Measurements from ENCODE around the gene EYA2. TPM values are rescaled to one million over a fixed set of nuclear protein-coding genes. Genes with fewer than 3 reads are reported as not detected.
A peak's percentile ranks its signal among the peaks of the same experiment; 100 is the strongest.

The EYA2 gene
- total RNA-seq, 2 donors from 2014 or later, result 3.5 to 3.8 TPM

GRCh38 chr20:46946181-46946624 lies 51.6 kb downstream of the EYA2 start:
- Histone ChIP-seq H3K4me3 (no peak overlapping the region), H3K27ac (no peak overlapping the region), H3K9me3 (no peaks in the 10 kb centered on the region), H3K36me3 (no peaks in the 10 kb centered on the region), H3K4me1 (ENCODE audit: control insufficient read depth in 1 of 2, low read depth in 2 of 2) (peaks cover 0 to 13% of the 10 kb centered on the region in 2 donors), H3K27me3 (replicated peaks; ENCODE audit: insufficient read depth) (no peaks in the 10 kb centered on the region)
- no peak for DNase-seq (ENCODE audit: low spot score)
- no peak for TF ChIP-seq CTCF (IDR thresholded peaks at IDR 0.05)
- ATAC-seq (ENCODE audit: insufficient number of reproducible peaks, low FRiP score, low read depth), result no peak

GRCh38 chr20:46946796-46947195 lies 52.2 kb downstream of the EYA2 start:
- no peaks in the 10 kb centered on the region for H3K36me3 ChIP-seq
- peak overlapping the region; percentile 27 to 55 for H3K27ac ChIP-seq
- DNase-seq (ENCODE audit: low spot score) (no peak), ATAC-seq (ENCODE audit: insufficient number of reproducible peaks, low FRiP score, low read depth) (no peak)
- TF ChIP-seq CTCF (IDR thresholded peaks at IDR 0.05), result no peak
- no peaks in the 10 kb centered on the region for H3K27me3 ChIP-seq (replicated peaks; ENCODE audit: insufficient read depth)
- no peak overlapping the region for H3K4me3 ChIP-seq
- no peaks in the 10 kb centered on the region for H3K9me3 ChIP-seq
- peaks cover 0 to 13% of the 10 kb centered on the region in 2 donors for H3K4me1 ChIP-seq (ENCODE audit: control insufficient read depth in 1 of 2, low read depth in 2 of 2)

- Histone ChIP-seq H3K27ac (peak overlapping the region; percentile 48 to 55), H3K27me3 (replicated peaks; ENCODE audit: insufficient read depth) (no peaks in the 10 kb centered on the region), H3K9me3 (no peaks in the 10 kb centered on the region), H3K4me3 (no peak overlapping the region), H3K36me3 (no peaks in the 10 kb centered on the region), H3K4me1 (ENCODE audit: control insufficient read depth in 1 of 2, low read depth in 2 of 2) (peaks cover 0 to 13% of the 10 kb centered on the region in 2 donors)
- DNase-seq (ENCODE audit: low spot score) (no peak), ATAC-seq (ENCODE audit: insufficient number of reproducible peaks, low FRiP score, low read depth) (no peak)
- no peak for TF ChIP-seq CTCF (IDR thresholded peaks at IDR 0.05)
Observed at GRCh38 chr20:46948081-46948480, 53.4 kb downstream of the EYA2 start.

- Histone ChIP-seq H3K36me3 (no peaks in the 10 kb centered on the region), H3K27ac (no peak overlapping the region), H3K9me3 (no peaks in the 10 kb centered on the region), H3K27me3 (replicated peaks; ENCODE audit: insufficient read depth) (no peaks in the 10 kb centered on the region), H3K4me3 (no peak overlapping the region), H3K4me1 (ENCODE audit: control insufficient read depth in 1 of 2, low read depth in 2 of 2) (peaks cover 0 to 9% of the 10 kb centered on the region in 2 donors)
- DNase-seq (ENCODE audit: low spot score) (no peak), ATAC-seq (ENCODE audit: insufficient number of reproducible peaks, low FRiP score, low read depth) (no peak)
- no peak for TF ChIP-seq CTCF (IDR thresholded peaks at IDR 0.05)
Observed at GRCh38 chr20:46951405-46951804, 56.8 kb downstream of the EYA2 start.

- DNase-seq (ENCODE audit: low spot score), result no peak
- TF ChIP-seq CTCF (IDR thresholded peaks at IDR 0.05), result no peak
- H3K27ac ChIP-seq, result no peak overlapping the region
- no peak for ATAC-seq (ENCODE audit: insufficient number of reproducible peaks, low FRiP score, low read depth)
- H3K9me3 ChIP-seq, result no peaks in the 10 kb centered on the region
- no peaks in the 10 kb centered on the region for H3K27me3 ChIP-seq (replicated peaks; ENCODE audit: insufficient read depth)
- no peak overlapping the region for H3K4me3 ChIP-seq
- H3K4me1 ChIP-seq (ENCODE audit: control insufficient read depth in 1 of 2, low read depth in 2 of 2), result peaks cover 0 to 8% of the 10 kb centered on the region in 2 donors
- H3K36me3 ChIP-seq, result no peaks in the 10 kb centered on the region
Observed at GRCh38 chr20:46951840-46952497, 57.3 kb downstream of the EYA2 start.

Data from thoracic aorta (tissue), 2 donors.